Measurements from ENCODE around the gene NOL9. TPM values are rescaled to one million over a fixed set of nuclear protein-coding genes. Genes with fewer than 3 reads are reported as not detected.

The NOL9 gene
- total and polyA plus RNA-seq, 3 experiments from 2014 or later: 18.2 to 57.8 (median 55.8) TPM

DNA sequence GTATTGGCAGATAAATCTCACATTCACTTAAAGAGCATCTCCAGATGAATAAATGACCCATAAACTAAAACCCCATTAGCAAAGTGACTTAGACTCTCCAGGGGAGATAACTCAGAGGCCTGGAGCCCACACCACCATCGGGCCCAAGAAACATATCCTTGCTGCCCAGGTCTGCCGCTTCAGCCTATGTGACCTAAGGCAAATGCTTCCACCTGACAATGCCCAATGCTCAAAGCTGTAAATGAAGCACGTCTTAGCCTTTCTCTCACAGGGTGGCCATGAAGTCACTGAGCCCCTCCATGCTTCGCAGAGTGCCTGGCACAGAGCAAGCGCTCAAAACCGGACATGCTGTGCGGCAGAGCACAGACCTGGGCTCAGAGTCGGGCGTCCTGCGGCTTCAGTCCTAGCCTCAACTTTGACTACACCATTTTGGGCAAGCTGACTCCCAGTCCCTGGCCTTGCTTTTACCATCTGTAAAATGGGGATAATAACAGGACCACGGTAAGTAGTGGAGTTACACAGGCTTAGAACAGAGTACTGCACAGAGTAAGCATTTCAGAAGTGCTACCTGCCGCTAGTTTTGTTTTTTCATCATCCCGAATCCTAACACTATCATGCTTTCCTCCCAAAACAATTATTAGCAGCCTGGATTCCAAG lies 23.7 kb downstream of the NOL9 start:
- peaks cover 0 to 3% (median 0%) of the 10 kb centered on the region in 3 donors for H3K4me1 Mint-ChIP-seq
- H3K36me3 Mint-ChIP-seq: peaks cover 6 to 81% (median 20%) of the 10 kb centered on the region in 3 donors
- ChIA-PET POLR2A (no interaction called here), CTCF (no interaction called here)
- no peak overlapping the region for H3K4me3 ChIP-seq (ENCODE audit: low read length)
- DNase-seq: no peak
- H3K9me3 ChIP-seq (ENCODE audit: low read length): no peaks in the 10 kb centered on the region
- H3K27me3 ChIP-seq (ENCODE audit: insufficient read depth, low read length, poor library complexity, severe bottlenecking): no peaks in the 10 kb centered on the region
- peaks cover 68% of the 10 kb centered on the region for H3K36me3 ChIP-seq (ENCODE audit: insufficient read depth, low read length)
- H3K4me3 Mint-ChIP-seq: no peak overlapping the region
- H3K9me3 Mint-ChIP-seq: no peaks in the 10 kb centered on the region
- no peaks in the 10 kb centered on the region for H3K4me1 ChIP-seq (ENCODE audit: insufficient read depth, low read length)
- no peak overlapping the region for H3K27ac ChIP-seq (ENCODE audit: low read depth, low read length)
- H3K27ac Mint-ChIP-seq: no peak overlapping the region
- H3K27me3 Mint-ChIP-seq: no peaks in the 10 kb centered on the region

DNA sequence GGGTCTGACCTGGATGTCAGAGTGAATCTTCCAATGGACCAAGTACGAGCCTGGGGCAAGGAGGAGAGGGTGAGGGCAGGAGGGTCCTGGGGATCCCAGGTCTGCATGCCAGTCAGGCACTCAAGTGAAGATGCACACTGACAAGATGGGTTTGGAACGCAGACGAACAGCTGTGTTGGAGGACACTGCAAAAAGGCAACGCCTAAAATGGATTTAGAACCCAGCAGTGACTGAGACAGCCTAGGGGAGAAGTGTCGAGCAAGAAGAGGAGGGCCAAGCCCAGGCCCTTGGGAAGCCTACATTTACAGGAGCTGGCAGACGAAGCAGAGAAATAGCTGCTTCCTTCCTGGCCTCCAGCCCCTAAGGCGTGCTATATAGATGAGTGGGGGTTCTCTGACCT lies 25.8 kb downstream of the NOL9 start:
- H3K27ac ChIP-seq (ENCODE audit: low read depth, low read length): no peak overlapping the region
- Mint-ChIP-seq H3K4me3 (no peak overlapping the region), H3K9me3 (no peaks in the 10 kb centered on the region), H3K27ac (no peak overlapping the region), H3K27me3 (no peaks in the 10 kb centered on the region), H3K4me1 (peaks cover 0 to 5% (median 0%) of the 10 kb centered on the region in 3 donors), H3K36me3 (peaks cover 6 to 83% (median 22%) of the 10 kb centered on the region in 3 donors)
- H3K36me3 ChIP-seq (ENCODE audit: insufficient read depth, low read length): peaks cover 67% of the 10 kb centered on the region
- H3K4me1 ChIP-seq (ENCODE audit: insufficient read depth, low read length): no peaks in the 10 kb centered on the region
- no peak overlapping the region for H3K4me3 ChIP-seq (ENCODE audit: low read length)
- no peaks in the 10 kb centered on the region for H3K9me3 ChIP-seq (ENCODE audit: low read length)
- no peaks in the 10 kb centered on the region for H3K27me3 ChIP-seq (ENCODE audit: insufficient read depth, low read length, poor library complexity, severe bottlenecking)
- CTCF ChIA-PET: no interaction called here
- DNase-seq: no peak
- POLR2A ChIA-PET: no interaction called here

DNA sequence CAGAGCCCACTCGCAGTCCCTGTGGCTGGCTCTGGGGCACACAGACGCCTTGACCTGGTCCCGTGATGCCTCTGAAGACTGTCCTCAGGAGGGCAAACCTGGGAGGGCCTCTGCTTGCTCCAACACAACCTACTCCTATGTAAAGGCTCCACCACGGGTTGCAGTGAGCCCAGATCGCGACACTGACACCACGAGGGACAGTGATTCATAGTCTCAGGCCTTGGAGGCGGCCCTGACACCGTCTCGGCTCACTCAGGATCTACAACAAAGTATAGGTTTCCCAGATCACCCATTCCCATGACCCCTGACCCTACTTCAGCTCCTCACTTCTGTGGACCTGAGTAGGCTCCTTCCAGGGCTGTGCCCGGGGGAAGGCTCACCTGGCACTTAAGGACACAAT lies 28.0 kb downstream of the NOL9 start:
- H3K36me3 Mint-ChIP-seq: peaks cover 0 to 62% (median 11%) of the 10 kb centered on the region in 3 donors
- no peaks in the 10 kb centered on the region for H3K4me1 ChIP-seq (ENCODE audit: insufficient read depth, low read length)
- H3K27ac Mint-ChIP-seq: no peak overlapping the region
- H3K4me3 Mint-ChIP-seq: no peak overlapping the region
- H3K36me3 ChIP-seq (ENCODE audit: insufficient read depth, low read length): peaks cover 46% of the 10 kb centered on the region
- H3K27ac ChIP-seq (ENCODE audit: low read depth, low read length): no peak overlapping the region
- H3K27me3 ChIP-seq (ENCODE audit: insufficient read depth, low read length, poor library complexity, severe bottlenecking): no peaks in the 10 kb centered on the region
- H3K27me3 Mint-ChIP-seq: no peaks in the 10 kb centered on the region
- H3K4me3 ChIP-seq (ENCODE audit: low read length): no peak overlapping the region
- CTCF ChIA-PET: interaction anchor here (1.2 kb wide), 1 partner anchor 9 kb away, joined by 4 read pairs; no protein-coding TSS in a partner anchor
- H3K9me3 ChIP-seq (ENCODE audit: low read length): no peaks in the 10 kb centered on the region
- DNase-seq: no peak
- POLR2A ChIA-PET: no interaction called here
- H3K9me3 Mint-ChIP-seq: no peaks in the 10 kb centered on the region
- peaks cover 0 to 5% (median 0%) of the 10 kb centered on the region in 3 donors for H3K4me1 Mint-ChIP-seq

DNA sequence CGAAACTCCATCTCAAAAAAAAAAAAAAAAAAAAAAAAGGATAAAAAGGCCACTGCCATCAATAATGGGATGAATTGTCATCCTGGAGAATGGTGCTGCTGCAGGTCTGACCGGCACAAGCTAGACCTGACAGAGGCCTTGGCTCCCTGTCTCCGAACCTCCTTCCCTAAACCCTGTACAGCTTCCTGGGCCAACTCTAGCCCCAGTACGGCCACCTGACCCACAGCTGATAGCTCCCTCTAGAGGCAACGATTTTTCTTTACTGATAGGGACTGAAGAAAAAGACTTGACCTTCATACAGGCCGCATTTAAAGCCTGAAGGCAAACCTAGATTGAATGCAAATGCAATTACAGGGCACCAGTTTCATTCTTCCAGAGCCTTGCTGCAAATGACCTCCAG lies 30.7 kb downstream of the NOL9 start:
- peaks cover 0 to 5% (median 0%) of the 10 kb centered on the region in 3 donors for H3K4me1 Mint-ChIP-seq
- H3K27ac Mint-ChIP-seq: peak overlapping the region in 5 of 8 donors; percentile 14 to 68 (median 36)
- ChIA-PET CTCF (interaction anchor here (0.9 to 1.2 kb wide), 5 partner anchors 33 to 100 kb away, joined by 3 to 4 read pairs (median 3); no protein-coding TSS in a partner anchor), POLR2A (no interaction called here)
- H3K27me3 ChIP-seq (ENCODE audit: insufficient read depth, low read length, poor library complexity, severe bottlenecking): no peaks in the 10 kb centered on the region
- H3K36me3 Mint-ChIP-seq: peaks cover 0 to 46% (median 11%) of the 10 kb centered on the region in 3 donors
- no peaks in the 10 kb centered on the region for H3K9me3 Mint-ChIP-seq
- H3K36me3 ChIP-seq (ENCODE audit: insufficient read depth, low read length): peaks cover 32% of the 10 kb centered on the region
- H3K9me3 ChIP-seq (ENCODE audit: low read length): no peaks in the 10 kb centered on the region
- no peak overlapping the region for H3K4me3 Mint-ChIP-seq
- DNase-seq: no peak
- H3K4me3 ChIP-seq (ENCODE audit: low read length): no peak overlapping the region
- no peaks in the 10 kb centered on the region for H3K4me1 ChIP-seq (ENCODE audit: insufficient read depth, low read length)
- H3K27ac ChIP-seq (ENCODE audit: low read depth, low read length): no peak overlapping the region
- H3K27me3 Mint-ChIP-seq: no peaks in the 10 kb centered on the region

DNA sequence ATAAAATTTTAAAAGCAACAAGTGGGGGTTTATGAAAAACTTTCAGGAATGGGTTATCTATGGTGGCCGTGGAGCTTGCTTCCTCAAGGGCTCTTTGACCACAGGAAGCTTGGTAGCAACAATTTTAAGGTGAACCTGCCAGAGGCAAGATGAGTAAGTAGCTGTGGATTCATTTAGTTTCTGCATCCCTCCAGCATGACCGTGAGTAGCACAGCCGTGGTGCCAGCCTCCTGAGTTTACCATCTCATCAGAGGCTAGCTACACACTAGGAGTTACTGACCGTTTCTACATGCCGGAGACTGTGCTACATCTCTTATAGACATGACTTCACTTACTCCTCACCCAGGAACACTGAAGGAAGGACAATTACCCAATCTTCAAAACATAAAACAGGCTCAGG lies 32.8 kb downstream of the NOL9 start:
- no peaks in the 10 kb centered on the region for H3K4me1 ChIP-seq (ENCODE audit: insufficient read depth, low read length)
- H3K27ac ChIP-seq (ENCODE audit: low read depth, low read length): no peak overlapping the region
- no peak overlapping the region for H3K4me3 ChIP-seq (ENCODE audit: low read length)
- ChIA-PET CTCF (interaction anchor here (1.2 kb wide), 1 partner anchor 14 kb away, joined by 3 read pairs; no protein-coding TSS in a partner anchor), POLR2A (no interaction called here)
- H3K4me1 Mint-ChIP-seq: peaks cover 0 to 5% (median 0%) of the 10 kb centered on the region in 3 donors
- H3K4me3 Mint-ChIP-seq: peak overlapping the region in 1 of 7 donors; percentile 46
- H3K9me3 Mint-ChIP-seq: no peaks in the 10 kb centered on the region
- peak overlapping the region in 7 of 8 donors; percentile 12 to 61 (median 36) for H3K27ac Mint-ChIP-seq
- peaks cover 24% of the 10 kb centered on the region for H3K36me3 ChIP-seq (ENCODE audit: insufficient read depth, low read length)
- peaks cover 0 to 26% (median 4%) of the 10 kb centered on the region in 3 donors for H3K36me3 Mint-ChIP-seq
- H3K27me3 Mint-ChIP-seq: no peaks in the 10 kb centered on the region
- no peak for DNase-seq
- H3K9me3 ChIP-seq (ENCODE audit: low read length): no peaks in the 10 kb centered on the region
- no peaks in the 10 kb centered on the region for H3K27me3 ChIP-seq (ENCODE audit: insufficient read depth, low read length, poor library complexity, severe bottlenecking)

DNA sequence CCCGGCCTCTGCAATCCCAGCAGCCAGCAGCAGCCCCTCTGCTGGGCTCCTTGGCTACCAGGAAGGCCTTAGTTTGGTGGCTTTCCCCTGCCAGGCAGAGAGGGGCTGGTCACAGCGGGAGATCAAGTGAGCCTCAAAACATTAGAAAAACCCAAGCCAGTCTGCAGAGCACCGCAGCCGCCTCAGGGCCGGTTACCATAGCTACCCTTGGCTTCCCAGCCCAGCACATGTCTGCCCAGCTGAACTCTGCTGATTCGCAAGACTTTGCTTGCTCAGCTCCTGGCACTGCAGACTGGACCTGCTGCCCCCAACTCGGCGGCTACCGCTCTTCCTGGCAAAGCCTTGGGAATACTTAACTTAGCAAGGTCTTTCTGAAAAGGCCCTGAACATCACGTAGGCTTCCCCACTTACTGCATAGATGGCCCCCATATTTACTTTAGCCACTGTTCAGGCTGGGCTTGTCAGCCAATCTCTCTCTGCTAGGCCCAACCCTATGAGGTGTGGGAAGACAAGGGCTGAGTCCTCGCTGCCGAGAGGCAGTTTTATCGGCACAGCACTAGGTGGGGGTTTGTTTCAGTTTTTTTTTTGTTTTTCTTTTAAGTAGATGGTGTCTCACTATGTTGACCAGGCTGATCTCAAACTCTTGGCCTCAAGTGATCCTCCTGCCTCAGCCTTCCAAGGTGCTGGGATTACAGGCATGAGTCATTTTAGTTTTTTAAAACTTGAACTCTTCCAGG lies 34.2 kb downstream of the NOL9 start:
- Histone ChIP-seq H3K36me3 (ENCODE audit: insufficient read depth, low read length) (peaks cover 10% of the 10 kb centered on the region), H3K27ac (ENCODE audit: low read depth, low read length) (no peak overlapping the region), H3K4me1 (ENCODE audit: insufficient read depth, low read length) (no peaks in the 10 kb centered on the region), H3K27me3 (ENCODE audit: insufficient read depth, low read length, poor library complexity, severe bottlenecking) (no peaks in the 10 kb centered on the region), H3K9me3 (ENCODE audit: low read length) (no peaks in the 10 kb centered on the region), H3K4me3 (ENCODE audit: low read length) (no peak overlapping the region)
- Mint-ChIP-seq H3K9me3 (no peaks in the 10 kb centered on the region), H3K36me3 (peaks cover 0 to 12% (median 0%) of the 10 kb centered on the region in 3 donors), H3K27ac (peak overlapping the region in 1 of 8 donors; percentile 74), H3K27me3 (no peaks in the 10 kb centered on the region), H3K4me3 (no peak overlapping the region), H3K4me1 (peaks cover 0 to 5% (median 0%) of the 10 kb centered on the region in 3 donors)
- DNase-seq: no peak
- ChIA-PET CTCF (no interaction called here), POLR2A (no interaction called here)

DNA sequence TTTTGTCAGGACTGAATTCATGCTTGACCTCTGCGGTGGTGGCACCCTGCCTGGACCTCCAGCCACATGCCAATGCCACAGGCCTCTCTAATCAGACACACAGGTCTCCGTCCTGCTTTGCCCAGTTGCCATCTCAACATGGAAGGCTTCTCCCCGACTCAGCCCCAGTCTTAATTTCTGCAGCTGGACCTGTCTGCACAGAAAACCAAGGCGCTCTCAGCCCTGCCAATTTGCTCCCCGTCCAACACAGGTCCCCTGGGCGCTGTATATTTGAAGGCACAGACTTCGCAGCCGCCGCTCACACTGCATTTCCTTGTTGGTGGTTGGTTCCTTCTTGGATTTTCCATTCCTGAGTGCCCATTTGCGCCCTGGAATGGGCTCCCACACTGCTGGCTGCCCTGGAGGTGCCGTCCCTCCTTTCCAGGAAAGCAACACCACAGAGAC lies 34.8 kb downstream of the NOL9 start:
- Histone ChIP-seq H3K4me3 (ENCODE audit: low read length) (no peak overlapping the region), H3K27ac (ENCODE audit: low read depth, low read length) (no peak overlapping the region), H3K36me3 (ENCODE audit: insufficient read depth, low read length) (peaks cover 9% of the 10 kb centered on the region), H3K9me3 (ENCODE audit: low read length) (no peaks in the 10 kb centered on the region), H3K4me1 (ENCODE audit: insufficient read depth, low read length) (no peaks in the 10 kb centered on the region), H3K27me3 (ENCODE audit: insufficient read depth, low read length, poor library complexity, severe bottlenecking) (no peaks in the 10 kb centered on the region)
- Mint-ChIP-seq H3K9me3 (no peaks in the 10 kb centered on the region), H3K36me3 (peaks cover 0 to 9% (median 0%) of the 10 kb centered on the region in 3 donors), H3K27me3 (no peaks in the 10 kb centered on the region), H3K4me1 (peaks cover 0 to 5% (median 0%) of the 10 kb centered on the region in 3 donors), H3K4me3 (no peak overlapping the region), H3K27ac (no peak overlapping the region)
- CTCF ChIA-PET: no interaction called here
- DNase-seq: no peak
- POLR2A ChIA-PET: no interaction called here

DNA sequence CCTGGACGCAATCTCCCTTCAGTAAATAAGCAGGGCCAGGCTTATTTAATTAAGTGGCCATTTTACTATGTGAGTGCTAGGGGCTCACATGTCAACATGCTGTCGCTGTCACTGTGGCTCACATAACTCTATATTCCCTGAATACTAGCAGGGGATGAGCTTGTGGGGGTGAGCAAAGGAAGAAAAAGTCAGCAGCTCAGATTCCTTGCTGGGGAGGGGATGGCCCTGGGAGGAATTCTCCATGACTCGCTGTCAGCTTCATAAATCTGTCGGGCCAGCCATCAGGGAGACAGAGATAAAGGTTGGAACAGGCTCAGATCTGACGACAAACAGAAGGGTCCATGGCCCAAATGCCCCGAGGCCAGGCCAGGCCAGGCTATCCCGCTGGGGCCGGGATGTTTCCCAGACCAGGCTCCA lies 36.9 kb downstream of the NOL9 start:
- no peak for DNase-seq
- POLR2A ChIA-PET: no interaction called here
- no peaks in the 10 kb centered on the region for H3K9me3 ChIP-seq (ENCODE audit: low read length)
- H3K27me3 Mint-ChIP-seq: no peaks in the 10 kb centered on the region
- no peaks in the 10 kb centered on the region for H3K27me3 ChIP-seq (ENCODE audit: insufficient read depth, low read length, poor library complexity, severe bottlenecking)
- H3K4me1 Mint-ChIP-seq: no peaks in the 10 kb centered on the region
- no peaks in the 10 kb centered on the region for H3K4me1 ChIP-seq (ENCODE audit: insufficient read depth, low read length)
- no peaks in the 10 kb centered on the region for H3K36me3 Mint-ChIP-seq
- no peak overlapping the region for H3K27ac ChIP-seq (ENCODE audit: low read depth, low read length)
- no peaks in the 10 kb centered on the region for H3K36me3 ChIP-seq (ENCODE audit: insufficient read depth, low read length)
- H3K4me3 ChIP-seq (ENCODE audit: low read length): no peak overlapping the region
- H3K27ac Mint-ChIP-seq: no peak overlapping the region
- H3K9me3 Mint-ChIP-seq: no peaks in the 10 kb centered on the region
- no peak overlapping the region for H3K4me3 Mint-ChIP-seq
- CTCF ChIA-PET: no interaction called here
